Measurements from ENCODE around the gene HIP1. TPM values are rescaled to one million over a fixed set of nuclear protein-coding genes. Genes with fewer than 3 reads are reported as not detected.
A peak's percentile ranks its signal among the peaks of the same experiment; 100 is the strongest.

Gene HIP1
- total RNA-seq, 1 donor from 2014 or later = 39.2 TPM

- DNase-seq (ENCODE audit: low spot score) = peak; percentile 42
- Mint-ChIP-seq H3K36me3 (peaks cover 26% of the 10 kb centered on the region), H3K4me3 (no peak overlapping the region), H3K27ac (no peak overlapping the region), H3K9me3 (no peaks in the 10 kb centered on the region), H3K27me3 (ENCODE audit: insufficient read depth, low read depth) (peaks cover 2% of the 10 kb centered on the region), H3K4me1 (peaks cover 12% of the 10 kb centered on the region)
- H3K4me3 ChIP-seq = no peak overlapping the region
- H3K36me3 ChIP-seq = peaks cover 4% of the 10 kb centered on the region
- no peak overlapping the region for H3K9ac ChIP-seq
- no peaks in the 10 kb centered on the region for H3K9me3 ChIP-seq (ENCODE audit: low read depth)
- H3K27me3 ChIP-seq = no peaks in the 10 kb centered on the region
- H2AFZ ChIP-seq (replicated peaks) = no peak overlapping the region
- no peak overlapping the region for H3K4me2 ChIP-seq
- TF ChIP-seq EZH2 (IDR thresholded peaks at IDR 0.05) (no peak), CTCF (IDR thresholded peaks at IDR 0.05) (no peak), EZH2phosphoT487 (IDR thresholded peaks at IDR 0.05) (no peak)
- H4K20me1 ChIP-seq (ENCODE audit: low read depth) = peaks cover 5% of the 10 kb centered on the region
- peaks cover 4% of the 10 kb centered on the region for H3K4me1 ChIP-seq
- H3K27ac ChIP-seq = no peak overlapping the region
- no peaks in the 10 kb centered on the region for H3F3A ChIP-seq (ENCODE audit: low read depth)
- H3K79me2 ChIP-seq (ENCODE audit: low read depth) = no peaks in the 10 kb centered on the region
These were observed 163.1 kb downstream of the HIP1 start for GRCh38 chr7:75575488-75576121.

DNA sequence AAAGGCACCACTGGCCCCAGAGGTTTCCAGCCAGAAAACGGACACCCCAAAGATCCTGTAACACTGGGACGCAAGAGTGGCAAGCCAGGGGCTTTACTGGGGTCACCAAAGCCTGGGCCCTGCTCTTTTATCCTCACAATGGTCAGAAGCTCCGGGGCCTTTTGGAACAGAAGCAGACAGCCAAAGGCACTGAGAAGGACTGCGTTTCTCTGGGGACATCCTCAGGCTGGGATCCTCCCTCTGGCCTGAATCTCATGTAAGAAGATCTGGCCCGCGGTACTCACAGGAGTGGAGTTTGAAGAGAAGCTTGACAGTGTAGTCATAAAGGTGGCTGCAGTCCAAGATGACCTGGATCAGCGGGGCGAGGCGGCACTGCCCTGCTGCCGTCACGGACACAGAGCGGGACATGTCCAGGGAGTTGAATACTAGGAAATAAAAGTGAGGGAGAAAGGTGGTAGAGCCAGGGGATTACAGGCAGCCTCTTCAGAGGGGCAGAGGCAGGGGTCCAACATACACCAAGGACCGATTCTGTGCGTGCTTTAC is 165.2 kb downstream of the HIP1 start:
- Histone ChIP-seq H3K9me3 (ENCODE audit: low read depth) (no peaks in the 10 kb centered on the region), H3K27me3 (no peaks in the 10 kb centered on the region), H3K4me2 (no peak overlapping the region), H3K9ac (no peak overlapping the region), H3K4me1 (peaks cover 4% of the 10 kb centered on the region), H3K36me3 (peaks cover 4% of the 10 kb centered on the region), H3F3A (ENCODE audit: low read depth) (peaks cover 16% of the 10 kb centered on the region), H3K4me3 (no peak overlapping the region), H3K79me2 (ENCODE audit: low read depth) (no peaks in the 10 kb centered on the region), H2AFZ (replicated peaks) (no peak overlapping the region), H3K27ac (no peak overlapping the region), H4K20me1 (ENCODE audit: low read depth) (peaks cover 5% of the 10 kb centered on the region)
- Mint-ChIP-seq H3K4me1 (peaks cover 20% of the 10 kb centered on the region), H3K27ac (peak overlapping the region; percentile 54), H3K9me3 (no peaks in the 10 kb centered on the region), H3K4me3 (no peak overlapping the region), H3K36me3 (peaks cover 23% of the 10 kb centered on the region), H3K27me3 (ENCODE audit: insufficient read depth, low read depth) (peaks cover 2% of the 10 kb centered on the region)
- TF ChIP-seq EZH2phosphoT487 (IDR thresholded peaks at IDR 0.05) = no peak
- no peak for TF ChIP-seq EZH2 (IDR thresholded peaks at IDR 0.05)
- no peak for TF ChIP-seq CTCF (IDR thresholded peaks at IDR 0.05)
- no peak for DNase-seq (ENCODE audit: low spot score)

- Histone ChIP-seq H3F3A (ENCODE audit: low read depth) (peaks cover 22% of the 10 kb centered on the region), H3K9ac (no peak overlapping the region), H4K20me1 (ENCODE audit: low read depth) (peaks cover 5% of the 10 kb centered on the region), H3K79me2 (ENCODE audit: low read depth) (no peaks in the 10 kb centered on the region), H3K36me3 (peaks cover 4% of the 10 kb centered on the region), H2AFZ (replicated peaks) (no peak overlapping the region), H3K4me3 (no peak overlapping the region), H3K4me1 (peaks cover 4% of the 10 kb centered on the region), H3K9me3 (ENCODE audit: low read depth) (no peaks in the 10 kb centered on the region), H3K27me3 (no peaks in the 10 kb centered on the region), H3K4me2 (no peak overlapping the region), H3K27ac (no peak overlapping the region)
- H3K9me3 Mint-ChIP-seq = no peaks in the 10 kb centered on the region
- TF ChIP-seq CTCF (IDR thresholded peaks at IDR 0.05) = no peak
- TF ChIP-seq EZH2 (IDR thresholded peaks at IDR 0.05) = no peak
- TF ChIP-seq EZH2phosphoT487 (IDR thresholded peaks at IDR 0.05) = no peak
- H3K36me3 Mint-ChIP-seq = peaks cover 24% of the 10 kb centered on the region
- H3K4me1 Mint-ChIP-seq = peaks cover 27% of the 10 kb centered on the region
- H3K4me3 Mint-ChIP-seq = no peak overlapping the region
- H3K27me3 Mint-ChIP-seq (ENCODE audit: insufficient read depth, low read depth) = peaks cover 2% of the 10 kb centered on the region
- no peak overlapping the region for H3K27ac Mint-ChIP-seq
- no peak for DNase-seq (ENCODE audit: low spot score)
These were observed 165.9 kb downstream of the HIP1 start for GRCh38 chr7:75572814-75573213.
